Heart left ventricle (tissue), 13 donors: ENCODE measurements around the gene ARSG.

Experiments used
- POLR2A ChIP-seq, 2 donors: fragments of 450-650 bp; IDR thresholded peaks; one replicate each; pipeline ENCODE4 v1.6.1; 2017; ENCODE audit warnings: antibody characterized with exemption in 2 of 2, mild to moderate bottlenecking in 2 of 2, moderate library complexity in 2 of 2
- TF ChIP-seq, protein P1 (sequence below), 12 donors: fragments of 200-600 bp; sonication (generic) in 4 of 12; IDR thresholded peaks; one replicate each; pipeline versions ENCODE4 v1.5.0 to v1.8.0; 2018 to 2022; ENCODE audit warnings: antibody characterized with exemption in 12 of 12, mild to moderate bottlenecking in 5 of 12
- donor health status: ischemic (EF 13 %, LVEDD 7.1; RV severe dilation, severe dysfunction).
- donor health status: DM: no; HTN: yes; CAD: no.
- donor health status: DM: no; HTN: no; CAD: no.
- donor health status: ischemic (EF 25% LVEDD 6.9; RV normal size, moderate dysfunction).
- donor health status: ischemic (EF 25% LVEDD 5.7; RV mildly dilated, moderate dysfunction).
- donor health status: ischemic (EF 35%, LVEDD 5.7; RV mildly dilated, moderate dysfunction).
- donor health status: nonischemic (EF 11% LVEDD 7.7; RV severe dilation, severe dysfunction).
- donor health status: DM: yes; HTN: yes; CAD: no.
- donor health status: PGD.
- donor health status: ischemic (EF 29% LVEDD 5.4; RV normal size, mild dysfunction).
- donor health status: nonischemic (EF 23%, LVEDD 6.1; RV moderate dilation, normal function).

DNA sequence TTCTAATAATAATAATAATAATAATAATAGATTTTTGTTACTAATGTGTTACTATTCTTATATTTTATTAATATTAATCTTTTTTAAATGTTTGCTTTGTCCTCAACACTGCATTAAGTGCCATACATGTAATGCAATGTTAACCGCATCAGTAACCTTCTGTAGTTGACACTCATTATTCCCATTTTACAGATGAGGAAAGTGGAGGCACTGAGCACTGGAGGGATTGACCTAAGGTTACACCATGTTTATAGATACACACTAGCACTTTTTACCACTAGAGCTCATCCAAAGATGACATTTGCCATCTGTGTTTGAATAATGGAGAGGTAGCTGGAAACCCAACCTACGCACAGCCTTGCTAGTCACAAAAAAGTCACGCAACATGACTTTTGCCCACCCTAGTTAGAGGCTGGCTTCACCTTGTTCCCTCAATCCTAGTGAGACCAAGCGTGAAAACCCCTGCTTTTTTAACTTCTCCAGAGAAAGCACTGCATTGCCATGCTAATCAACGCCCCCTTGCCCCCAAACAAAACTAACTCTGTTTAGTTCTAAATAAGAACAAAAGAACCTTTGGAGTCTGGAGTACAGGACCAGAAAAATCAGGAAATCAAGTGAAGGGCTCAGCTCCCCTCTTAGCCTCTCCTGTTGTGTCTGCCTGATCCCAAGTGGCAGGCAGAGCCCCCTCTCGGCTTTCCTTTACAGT, 2.3 kb downstream of the ARSG start:
- TF ChIP-seq, protein P1, sequence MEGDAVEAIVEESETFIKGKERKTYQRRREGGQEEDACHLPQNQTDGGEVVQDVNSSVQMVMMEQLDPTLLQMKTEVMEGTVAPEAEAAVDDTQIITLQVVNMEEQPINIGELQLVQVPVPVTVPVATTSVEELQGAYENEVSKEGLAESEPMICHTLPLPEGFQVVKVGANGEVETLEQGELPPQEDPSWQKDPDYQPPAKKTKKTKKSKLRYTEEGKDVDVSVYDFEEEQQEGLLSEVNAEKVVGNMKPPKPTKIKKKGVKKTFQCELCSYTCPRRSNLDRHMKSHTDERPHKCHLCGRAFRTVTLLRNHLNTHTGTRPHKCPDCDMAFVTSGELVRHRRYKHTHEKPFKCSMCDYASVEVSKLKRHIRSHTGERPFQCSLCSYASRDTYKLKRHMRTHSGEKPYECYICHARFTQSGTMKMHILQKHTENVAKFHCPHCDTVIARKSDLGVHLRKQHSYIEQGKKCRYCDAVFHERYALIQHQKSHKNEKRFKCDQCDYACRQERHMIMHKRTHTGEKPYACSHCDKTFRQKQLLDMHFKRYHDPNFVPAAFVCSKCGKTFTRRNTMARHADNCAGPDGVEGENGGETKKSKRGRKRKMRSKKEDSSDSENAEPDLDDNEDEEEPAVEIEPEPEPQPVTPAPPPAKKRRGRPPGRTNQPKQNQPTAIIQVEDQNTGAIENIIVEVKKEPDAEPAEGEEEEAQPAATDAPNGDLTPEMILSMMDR (IDR thresholded peaks at IDR 0.05): no peak
- no peak for TF ChIP-seq POLR2A (IDR thresholded peaks at IDR 0.05)
